Lung (tissue), 12 donors: ENCODE measurements around the gene TBC1D8. TPM values are rescaled to one million over a fixed set of nuclear protein-coding genes. Genes with fewer than 3 reads are reported as not detected.

Experiments
- ATAC-seq: fragments of 200-7000 bp; cut with Tn5 transposase; one replicate; pipeline ENCODE4 v1.9.1; 2020; ENCODE audit warnings: moderate number of reproducible peaks; ENCODE audit not compliant: insufficient read depth, low FRiP score
- DNase-seq, 3 donors: peaks; one replicate each; pipeline ENCODE4 v3.0.0-alpha.2; 2013 to 2017
- H3K27ac ChIP-seq, 2 donors: one replicate each; pipeline ENCODE4 v1.5.1; 2013; ENCODE audit warnings: mild to moderate bottlenecking in 2 of 2, moderate library complexity in 2 of 2, control low read depth in 1 of 2, inconsistent platforms in 1 of 2, low read depth in 1 of 2, low read length in 1 of 2
- H3K27me3 ChIP-seq, 3 donors: one replicate each; pipeline ENCODE4 v1.5.1; 2013; ENCODE audit warnings: low read length in 2 of 3; ENCODE audit not compliant: control insufficient read depth in 3 of 3, insufficient read depth in 3 of 3
- H3K36me3 ChIP-seq, 4 donors: one replicate each; pipeline ENCODE4 v1.5.1; 2013; ENCODE audit warnings: low read length in 4 of 4, mild to moderate bottlenecking in 1 of 4, moderate library complexity in 1 of 4; ENCODE audit not compliant: control insufficient read depth in 4 of 4, insufficient read depth in 4 of 4
- H3K4me1 ChIP-seq, 5 donors: one replicate each; pipeline ENCODE4 v1.5.1; 2013; ENCODE audit warnings: low read length in 5 of 5, mild to moderate bottlenecking in 2 of 5, moderate library complexity in 1 of 5; ENCODE audit not compliant: control insufficient read depth in 5 of 5, insufficient read depth in 5 of 5
- H3K4me3 ChIP-seq: one replicate; pipeline ENCODE4 v1.5.1; 2013; ENCODE audit warnings: mild to moderate bottlenecking, control low read depth, moderate library complexity
- H3K9ac ChIP-seq, 2 donors: one replicate each; pipeline ENCODE4 v1.5.1; 2013; ENCODE audit warnings: low read length in 2 of 2, control low read depth in 1 of 2; ENCODE audit not compliant: insufficient read depth in 1 of 2
- H3K9me3 ChIP-seq, 4 donors: one replicate each; pipeline ENCODE4 v1.5.1; 2013; ENCODE audit warnings: low read length in 3 of 4, mild to moderate bottlenecking in 1 of 4, moderate library complexity in 1 of 4; ENCODE audit not compliant: control insufficient read depth in 4 of 4, insufficient read depth in 3 of 4
- CTCF ChIP-seq: IDR thresholded peaks from 2 replicates; pipeline ENCODE4 v1.5.1; 2012; ENCODE audit warnings: mild to moderate bottlenecking; ENCODE audit errors: control extremely low read depth, extremely low read depth
- WGBS, 2 donors: extraction: QIAGEN DNeasy Blood & Tissue Kit; methylation state at CpG; one replicate each; pipeline ENCODE4 v1.1.7; 2013; 5-methylcytosine and 5-hydroxymethylcytosine counted together
- polyA plus RNA-seq, 2 donors: library from polyadenylated mRNA; stranded (reverse); fragments of 200-250 nt; gene quantifications; one replicate each; pipeline ENCODE4 v1.2.1, GENCODE V29; 2013
- total RNA-seq, 2 donors: library from RNA; depleted of rRNA in 1 of 2; stranded (reverse); fragments of >200 nt in 1 of 2; gene quantifications; one replicate each; pipeline ENCODE4 v1.2.1, GENCODE V29; 2014 to 2021
- donor health status: control.
- donor health status: control.
- donor health status: Bipolar disorder and iron deficiency.
- donor health status: healthy.
- donor health status: DM: yes; HTN: yes; CAD: no.

The TBC1D8 gene
- total and polyA plus RNA-seq, 4 donors: 15.8 to 40.7 (median 29.7) TPM

GRCh38 chr2:101111262-101111838 lies 39.8 kb downstream of the TBC1D8 start:
- DNase-seq: no peak
- H3K4me3 ChIP-seq: no peak overlapping the region
- no peak for ATAC-seq
- peaks cover 0 to 1% (median 0%) of the 10 kb centered on the region in 4 donors for H3K36me3 ChIP-seq
- no peak for TF ChIP-seq CTCF
- peaks cover 0 to 39% (median 28%) of the 10 kb centered on the region in 5 donors for H3K4me1 ChIP-seq
- H3K27ac ChIP-seq: peak overlapping the region in 1 of 2 donors; percentile 98
- no peak overlapping the region for H3K9ac ChIP-seq
- no peaks in the 10 kb centered on the region for H3K27me3 ChIP-seq
- no peaks in the 10 kb centered on the region for H3K9me3 ChIP-seq
- 97 to 98% methylated on average over 18 of the region's 18 CpGs for WGBS, 2 donors

DNA sequence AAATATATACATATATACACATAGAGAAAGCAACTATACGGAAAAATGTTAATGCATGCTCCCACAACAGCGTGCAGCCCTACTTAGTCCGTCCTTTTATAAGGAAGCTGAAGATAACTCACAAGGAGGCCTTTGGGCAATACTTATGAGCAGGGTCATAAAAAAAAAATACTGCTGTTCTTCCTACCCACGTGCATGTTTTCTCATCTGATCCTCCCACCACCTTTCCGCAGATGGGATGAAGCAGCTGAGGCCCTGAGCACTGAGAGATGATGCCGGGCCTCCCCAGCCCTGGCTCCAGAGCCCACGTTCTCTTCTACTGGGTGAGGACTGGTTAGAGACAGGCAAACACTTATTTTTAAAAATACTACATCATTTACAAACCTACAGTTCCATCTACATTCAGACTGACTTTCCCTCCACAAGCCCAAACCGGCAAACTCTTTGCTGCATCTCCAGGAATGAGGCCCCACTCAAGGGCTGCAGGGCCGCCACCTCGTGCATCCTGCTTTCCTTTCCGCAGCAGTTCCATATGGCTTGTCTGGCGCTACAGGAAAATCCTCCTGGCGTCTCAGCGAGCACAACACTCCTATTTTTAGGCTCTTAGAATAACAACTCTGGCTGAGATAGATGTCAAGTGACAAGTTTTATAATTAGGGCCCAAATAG lies 41.6 kb downstream of the TBC1D8 start:
- ATAC-seq (no peak), DNase-seq (peak; percentile 23 to 69 (median 39))
- WGBS, 2 donors: 72 to 77% methylated on average over 14 of the region's 14 CpGs
- H3K27me3 ChIP-seq: no peaks in the 10 kb centered on the region
- H3K9ac ChIP-seq: no peak overlapping the region
- H3K27ac ChIP-seq: peak overlapping the region; percentile 67 to 79
- H3K4me3 ChIP-seq: no peak overlapping the region
- no peak for TF ChIP-seq CTCF
- H3K4me1 ChIP-seq: peaks cover 0 to 50% (median 24%) of the 10 kb centered on the region in 5 donors
- H3K36me3 ChIP-seq: peaks cover 0 to 1% (median 0%) of the 10 kb centered on the region in 4 donors
- no peaks in the 10 kb centered on the region for H3K9me3 ChIP-seq

DNA sequence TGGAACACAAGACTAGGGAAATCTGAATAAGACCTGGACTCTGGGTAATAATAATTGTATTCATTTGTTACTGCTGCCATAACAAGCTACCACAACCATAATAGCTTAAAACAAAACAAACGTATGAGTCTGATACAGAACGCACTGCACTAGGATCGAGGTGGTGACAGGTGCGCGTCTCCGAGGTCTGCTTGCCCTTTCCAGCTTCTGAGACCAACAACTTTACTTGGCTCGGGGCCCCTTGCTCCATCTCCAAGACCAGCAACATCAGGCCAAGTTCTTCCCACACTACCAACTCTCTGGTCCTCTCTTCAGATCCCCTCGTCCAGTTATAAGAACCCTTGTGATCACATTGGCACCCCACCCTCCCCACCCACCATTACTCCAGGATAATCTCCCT lies 42.8 kb downstream of the TBC1D8 start:
- H3K36me3 ChIP-seq: peaks cover 0 to 1% (median 0%) of the 10 kb centered on the region in 4 donors
- 95 to 96% methylated on average over 8 of the region's 8 CpGs for WGBS, 2 donors
- ATAC-seq: no peak

More for the DNA sequence above, 42.8 kb downstream of the TBC1D8 start:
- Histone ChIP-seq H3K27me3 (no peaks in the 10 kb centered on the region), H3K9me3 (no peaks in the 10 kb centered on the region), H3K9ac (no peak overlapping the region), H3K4me1 (peaks cover 0 to 44% (median 16%) of the 10 kb centered on the region in 5 donors), H3K27ac (peak overlapping the region in 1 of 2 donors; percentile 82), H3K4me3 (no peak overlapping the region)
- no peak for DNase-seq
- TF ChIP-seq CTCF: no peak
